Smooth muscle cell (in vitro differentiated cells): ENCODE data around the gene HEATR5B. TPM values are rescaled to one million over a fixed set of nuclear protein-coding genes. Genes with fewer than 3 reads are reported as not detected.

Source experiments
- DNase-seq: peaks from one replicate; lab custom pipeline; 2025; ENCODE audit not compliant: unreplicated experiment; lab: John Stamatoyannopoulos, UW
- H2AFZ ChIP-seq: fragments of 200-600 bp; sonication (generic); 2 replicates; pipeline ENCODE4 v1.6.0; 2016; ENCODE audit warnings: antibody characterized with exemption, low read depth, mild to moderate bottlenecking
- H3F3A ChIP-seq: fragments of 200-600 bp; sonication (generic); 2 replicates; pipeline ENCODE4 v1.6.0; 2017; ENCODE audit warnings: antibody characterized with exemption, low read depth
- H3K27ac ChIP-seq: fragments of 200-600 bp; sonication (generic); 2 replicates; pipeline ENCODE4 v1.5.1; 2016; ENCODE audit warnings: low read depth, mild to moderate bottlenecking
- H3K27me3 ChIP-seq: fragments of 200-600 bp; sonication (generic); 2 replicates; pipeline ENCODE4 v1.6.1; 2016; ENCODE audit warnings: low read depth, mild to moderate bottlenecking
- H3K36me3 ChIP-seq: fragments of 200-600 bp; sonication (generic); 2 replicates; pipeline ENCODE4 v1.5.1; 2016; ENCODE audit warnings: low read depth
- H3K4me1 ChIP-seq: fragments of 200-600 bp; sonication (generic); 2 replicates; pipeline ENCODE4 v1.5.1; 2016; ENCODE audit warnings: low read depth
- H3K4me2 ChIP-seq: fragments of 200-600 bp; sonication (generic); 2 replicates; pipeline ENCODE4 v1.6.0; 2016; ENCODE audit warnings: mild to moderate bottlenecking
- H3K4me3 ChIP-seq: fragments of 200-600 bp; sonication (generic); 2 replicates; pipeline ENCODE4 v1.5.1; 2016; ENCODE audit warnings: mild to moderate bottlenecking
- H3K79me2 ChIP-seq: fragments of 200-600 bp; sonication (generic); 2 replicates; pipeline ENCODE4 v1.6.0; 2016; ENCODE audit warnings: low read depth, mild to moderate bottlenecking
- H3K9ac ChIP-seq: fragments of 200-600 bp; sonication (generic); 2 replicates; pipeline ENCODE4 v1.6.0; 2016; ENCODE audit warnings: low read depth
- H3K9me3 ChIP-seq: fragments of 200-600 bp; sonication (generic); replicated peaks from 2 replicates; pipeline ENCODE4 v1.5.1; 2016; ENCODE audit warnings: low read depth
- H4K20me1 ChIP-seq: fragments of 200-600 bp; sonication (generic); 2 replicates; pipeline ENCODE4 v1.6.0; 2016; ENCODE audit warnings: low read depth
- WGBS: methylation state at CpG from one replicate; pipeline ENCODE4 v1.1.7; 2016; ENCODE audit warnings: low lambda C conversion rate; 5-methylcytosine and 5-hydroxymethylcytosine counted together
- polyA plus RNA-seq: library from polyadenylated mRNA; unstranded; fragments of >200 nt; fragmentation: Nextera tagmentation; extraction: Ambion mirVana; gene quantifications from 2 replicates; pipeline ENCODE4 v1.2.1, GENCODE V29; 2016
- total RNA-seq: library from RNA; depleted of rRNA; stranded (reverse); fragments of >200 nt; gene quantifications from 2 replicates; pipeline ENCODE4 v1.2.3, GENCODE V29; 2014
- TF ChIP-seq, protein P1 (sequence below): fragments of 200-600 bp; sonication (generic); IDR thresholded peaks from 2 replicates; pipeline ENCODE4 v1.5.1; 2017; ENCODE audit warnings: borderline replicate concordance, mild to moderate bottlenecking, antibody characterized with exemption; ENCODE audit not compliant: insufficient read depth, poor library complexity, severe bottlenecking

The HEATR5B gene
- total RNA-seq (14.7 and 18.7 TPM in 2 replicates), polyA plus RNA-seq (4.4 and 7.0 TPM in 2 replicates)

DNA sequence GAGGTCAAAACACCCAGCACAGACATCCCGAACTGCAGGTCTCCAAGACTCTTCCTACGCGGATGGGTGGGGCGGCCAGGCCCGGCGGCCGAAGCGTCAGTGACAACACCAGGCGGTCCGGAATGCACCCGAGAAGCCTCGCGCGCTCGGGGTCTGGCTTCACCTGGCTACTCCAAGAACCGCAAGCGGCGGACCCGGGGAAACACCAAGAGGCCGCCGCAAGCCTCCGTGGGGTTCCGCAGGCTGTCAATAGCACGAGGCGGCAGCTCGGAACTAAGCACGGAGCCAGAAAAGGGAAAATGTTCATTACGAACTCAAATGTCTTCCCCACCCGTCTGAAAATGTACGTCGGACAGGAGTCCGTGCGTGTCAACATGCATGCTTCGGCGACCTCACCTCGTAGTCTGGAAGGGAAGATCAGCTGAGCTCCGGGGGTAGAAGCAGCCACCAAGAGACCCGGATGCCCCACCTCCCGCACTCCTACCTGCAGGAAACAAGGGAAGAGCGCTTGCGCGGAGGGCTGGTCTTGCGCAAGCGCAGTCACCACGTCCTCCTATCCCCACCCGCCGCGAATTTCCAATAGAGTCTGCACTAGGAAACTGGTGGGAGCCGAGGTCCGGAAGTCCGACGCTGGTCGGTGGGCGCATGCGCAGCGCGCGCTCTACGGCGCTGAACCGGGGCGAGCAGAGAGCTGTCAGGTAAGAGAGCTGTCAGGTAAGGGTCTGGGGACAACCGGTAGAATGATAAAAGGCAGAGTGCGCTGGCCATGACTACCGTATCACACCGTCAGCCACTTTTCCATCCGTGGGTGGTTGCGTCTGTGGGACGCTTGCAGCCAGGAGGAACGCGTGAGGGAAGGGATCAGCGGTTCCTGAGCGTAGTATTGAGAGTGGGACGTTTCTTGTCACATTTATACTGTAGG lies at the start of gene HEATR5B, which contains the start of gene GPATCH11:
Gene HEATR5B, minus strand, starts transcription at position 500 of the 922 bp plus-strand sequence. CDS start 958 bp downstream, outside the sequence.
Gene GPATCH11, plus strand, starts transcription at position 646 of the 922 bp plus-strand sequence. CDS start 3,864 bp downstream, outside the sequence.
- Histone ChIP-seq H3K27me3 (no peaks in the 10 kb centered on the region), H3K9ac (peak within 1 kb of the TSS; percentile 83), H3K4me2 (peak within 1 kb of the TSS; percentile 92), H3K27ac (peak within 1 kb of the TSS; percentile 79), H3K36me3 (no peaks in the 10 kb centered on the region), H3K9me3 (no peaks in the 10 kb centered on the region), H2AFZ (peak within 1 kb of the TSS; percentile 92), H3K4me1 (peaks cover 14% of the 10 kb centered on the region), H3K4me3 (peak within 1 kb of the TSS; percentile 84), H4K20me1 (no peaks in the 10 kb centered on the region), H3K79me2 (peaks cover 27% of the 10 kb centered on the region), H3F3A (no peaks in the 10 kb centered on the region)
- TF ChIP-seq, protein P1, sequence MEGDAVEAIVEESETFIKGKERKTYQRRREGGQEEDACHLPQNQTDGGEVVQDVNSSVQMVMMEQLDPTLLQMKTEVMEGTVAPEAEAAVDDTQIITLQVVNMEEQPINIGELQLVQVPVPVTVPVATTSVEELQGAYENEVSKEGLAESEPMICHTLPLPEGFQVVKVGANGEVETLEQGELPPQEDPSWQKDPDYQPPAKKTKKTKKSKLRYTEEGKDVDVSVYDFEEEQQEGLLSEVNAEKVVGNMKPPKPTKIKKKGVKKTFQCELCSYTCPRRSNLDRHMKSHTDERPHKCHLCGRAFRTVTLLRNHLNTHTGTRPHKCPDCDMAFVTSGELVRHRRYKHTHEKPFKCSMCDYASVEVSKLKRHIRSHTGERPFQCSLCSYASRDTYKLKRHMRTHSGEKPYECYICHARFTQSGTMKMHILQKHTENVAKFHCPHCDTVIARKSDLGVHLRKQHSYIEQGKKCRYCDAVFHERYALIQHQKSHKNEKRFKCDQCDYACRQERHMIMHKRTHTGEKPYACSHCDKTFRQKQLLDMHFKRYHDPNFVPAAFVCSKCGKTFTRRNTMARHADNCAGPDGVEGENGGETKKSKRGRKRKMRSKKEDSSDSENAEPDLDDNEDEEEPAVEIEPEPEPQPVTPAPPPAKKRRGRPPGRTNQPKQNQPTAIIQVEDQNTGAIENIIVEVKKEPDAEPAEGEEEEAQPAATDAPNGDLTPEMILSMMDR: no peak
- peak; percentile 70 for DNase-seq
- WGBS: under 1% methylated on average over 73 of the region's 74 CpGs

GRCh38 chr2:37132914-37133313 lies 48.7 kb upstream of the HEATR5B start:
- H3K27ac ChIP-seq: no peak overlapping the region
- TF ChIP-seq, protein P1: no peak
- WGBS: 97% methylated on average over 6 of the region's 6 CpGs
- no peak overlapping the region for H3K4me3 ChIP-seq
- H3K9ac ChIP-seq: no peak overlapping the region
- no peaks in the 10 kb centered on the region for H3F3A ChIP-seq
- no peak overlapping the region for H3K4me2 ChIP-seq
- H3K79me2 ChIP-seq: no peaks in the 10 kb centered on the region
- no peaks in the 10 kb centered on the region for H3K9me3 ChIP-seq
- no peaks in the 10 kb centered on the region for H3K27me3 ChIP-seq
- H3K36me3 ChIP-seq: peaks cover 30% of the 10 kb centered on the region
- H2AFZ ChIP-seq: no peak overlapping the region
- no peaks in the 10 kb centered on the region for H3K4me1 ChIP-seq
- DNase-seq: no peak
- H4K20me1 ChIP-seq: no peaks in the 10 kb centered on the region

- peaks cover 10% of the 10 kb centered on the region for H3K36me3 ChIP-seq
- H3F3A ChIP-seq: no peaks in the 10 kb centered on the region
- no peak overlapping the region for H3K4me2 ChIP-seq
- 97% methylated on average over 2 of the region's 2 CpGs for WGBS
- DNase-seq: no peak
- TF ChIP-seq, protein P1: no peak
- no peaks in the 10 kb centered on the region for H3K4me1 ChIP-seq
- no peak overlapping the region for H3K9ac ChIP-seq
- H3K4me3 ChIP-seq: no peak overlapping the region
- H4K20me1 ChIP-seq: no peaks in the 10 kb centered on the region
- H3K27me3 ChIP-seq: no peaks in the 10 kb centered on the region
- no peaks in the 10 kb centered on the region for H3K79me2 ChIP-seq
- H3K27ac ChIP-seq: no peak overlapping the region
- H3K9me3 ChIP-seq: no peaks in the 10 kb centered on the region
- H2AFZ ChIP-seq: no peak overlapping the region
These were observed 41.2 kb upstream of the HEATR5B start for GRCh38 chr2:37125416-37125815.
